ENCODE results near the gene DOCK8.

The DOCK8 gene

DNA sequence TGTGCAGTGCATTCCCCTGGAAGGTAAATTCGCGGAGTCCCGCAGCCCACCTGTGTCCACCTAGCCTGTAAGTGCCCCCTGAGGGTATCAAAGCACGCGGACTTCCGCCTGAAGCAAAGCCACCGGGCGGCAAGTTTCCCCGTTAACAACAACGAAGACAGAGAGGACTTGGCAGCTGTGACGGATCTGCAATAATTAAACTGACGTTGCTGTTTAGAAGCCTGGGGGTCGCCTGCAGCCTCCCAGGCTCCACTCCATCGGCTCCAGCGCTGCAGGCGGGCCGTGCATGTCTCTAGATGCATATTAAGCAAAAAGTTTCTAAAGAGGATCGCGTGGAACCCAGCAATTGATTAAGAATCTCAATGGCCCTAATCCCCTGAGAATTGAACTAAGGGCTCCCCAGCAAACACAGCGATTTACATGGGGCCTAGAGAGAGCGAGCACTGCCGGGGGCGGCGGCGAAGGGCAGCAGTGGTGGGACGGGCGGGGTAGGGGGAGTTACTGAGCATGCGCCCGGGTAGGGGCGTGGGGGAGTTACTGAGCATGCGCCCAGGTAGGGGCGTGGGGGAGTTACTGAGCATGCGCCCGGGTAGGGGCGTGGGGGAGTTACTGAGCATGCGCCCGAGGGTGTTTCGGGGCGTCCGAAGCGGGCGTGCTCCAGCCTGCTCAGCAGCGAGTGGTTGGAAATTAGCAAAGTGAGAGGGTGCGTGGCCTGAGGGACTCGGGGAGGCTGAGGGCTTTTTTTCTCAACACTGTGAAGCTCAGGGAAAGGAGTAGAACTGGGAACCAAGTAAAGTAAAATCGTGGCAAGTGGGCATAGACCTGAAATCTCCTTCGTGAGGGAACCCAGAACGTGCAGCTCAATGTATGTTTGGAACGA is 255.2 kb downstream of the DOCK8 start:
- DNase-seq: peak; percentile 71

DNA sequence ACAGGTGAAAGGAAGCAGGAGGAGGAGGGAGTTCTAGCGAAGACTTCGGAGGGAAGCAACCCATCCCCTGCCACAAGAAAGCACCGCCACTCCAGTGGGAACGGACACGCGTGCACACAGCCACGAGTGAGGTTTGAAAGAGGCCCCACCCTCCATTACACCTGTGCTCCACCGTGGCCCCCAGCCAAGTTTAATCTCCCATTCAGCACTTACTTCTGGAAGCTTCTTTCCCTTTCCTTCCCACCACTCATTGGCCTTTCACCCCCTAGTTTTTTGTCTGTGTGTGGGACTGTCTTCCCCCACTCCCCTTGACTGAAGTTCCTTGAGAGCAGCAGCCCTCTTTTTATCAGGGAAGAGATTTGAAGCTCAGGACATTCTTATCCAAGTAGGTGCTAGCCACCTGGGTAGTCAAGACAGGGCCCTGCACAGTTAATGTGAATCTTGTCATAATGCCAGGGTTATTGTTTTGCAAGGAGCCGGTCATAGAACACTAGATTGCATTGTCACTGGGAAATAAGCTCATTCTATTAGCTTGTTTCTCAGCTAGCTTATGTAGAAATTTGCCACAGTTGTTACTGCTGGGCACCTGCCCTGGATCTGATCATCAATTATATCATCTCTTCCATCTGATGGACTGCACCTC is 256.0 kb downstream of the DOCK8 start:
- no peak for DNase-seq

DNA sequence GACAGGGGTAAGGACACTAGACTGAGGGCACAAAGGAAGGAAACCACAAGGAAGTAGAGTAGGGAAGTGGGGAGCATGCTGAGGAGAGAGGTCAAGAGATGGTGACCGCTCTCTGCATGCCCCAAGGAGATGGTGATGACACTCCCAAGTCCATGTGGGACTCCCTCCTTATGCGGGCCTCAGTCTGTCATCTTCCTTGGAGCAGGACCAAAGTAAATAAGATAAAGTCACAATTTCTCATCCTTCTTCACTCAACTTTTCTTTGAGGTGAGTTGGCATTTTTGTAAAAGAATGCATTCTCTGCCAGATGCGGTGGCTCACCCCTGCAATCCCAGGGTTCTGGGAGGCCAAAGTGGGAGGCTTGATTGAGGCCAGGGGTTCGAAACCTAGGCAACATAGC is 256.7 kb downstream of the DOCK8 start:
- DNase-seq: no peak

DNA sequence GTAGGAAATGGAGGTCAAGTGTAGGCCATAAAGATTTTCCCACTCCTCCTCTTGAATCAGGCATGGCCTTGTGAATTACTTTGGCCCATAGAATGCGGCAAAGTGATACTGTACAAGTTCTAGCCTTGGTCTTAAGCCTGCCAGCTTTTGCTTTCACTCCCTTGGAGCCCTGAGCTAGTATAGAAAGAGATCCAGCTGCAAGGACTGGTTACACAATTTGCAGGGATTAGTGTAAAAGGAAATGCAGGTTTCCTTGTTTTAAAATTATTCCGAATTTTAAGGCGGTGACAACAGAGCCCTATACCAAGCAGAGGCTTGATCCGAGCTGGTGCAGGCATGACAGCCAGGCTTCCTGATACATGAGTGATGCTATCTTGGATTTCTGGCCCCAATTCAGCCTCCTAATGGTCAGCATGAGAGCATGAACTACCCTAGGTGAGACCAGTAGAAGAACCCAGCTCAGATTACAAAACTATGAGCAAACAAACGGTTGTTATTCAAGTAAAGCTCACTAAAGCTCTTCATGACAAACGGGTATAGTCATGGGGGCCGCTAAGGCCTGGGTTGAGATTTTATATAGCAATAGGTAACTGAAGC is 257.9 kb downstream of the DOCK8 start:
- DNase-seq: no peak

DNA sequence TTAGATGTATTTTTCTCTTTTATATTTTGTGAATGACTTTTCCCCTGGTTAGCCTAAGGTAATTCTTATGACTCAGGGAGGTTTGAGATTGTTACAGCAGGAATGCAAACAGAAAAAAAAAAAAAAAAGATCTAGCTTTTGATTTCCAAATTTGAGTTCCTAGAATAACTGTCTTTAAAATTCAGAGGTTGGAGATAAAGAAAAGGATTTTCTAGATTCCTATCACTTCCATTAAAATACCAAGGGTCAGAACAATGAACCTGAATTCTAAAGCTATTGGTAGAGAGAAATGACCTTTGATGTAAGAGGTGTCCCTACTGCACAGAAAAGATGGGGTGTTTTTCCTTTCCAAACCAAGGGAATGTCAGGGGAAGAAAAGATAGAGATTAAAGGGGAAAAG is 262.5 kb downstream of the DOCK8 start:
- no peak for DNase-seq

DNA sequence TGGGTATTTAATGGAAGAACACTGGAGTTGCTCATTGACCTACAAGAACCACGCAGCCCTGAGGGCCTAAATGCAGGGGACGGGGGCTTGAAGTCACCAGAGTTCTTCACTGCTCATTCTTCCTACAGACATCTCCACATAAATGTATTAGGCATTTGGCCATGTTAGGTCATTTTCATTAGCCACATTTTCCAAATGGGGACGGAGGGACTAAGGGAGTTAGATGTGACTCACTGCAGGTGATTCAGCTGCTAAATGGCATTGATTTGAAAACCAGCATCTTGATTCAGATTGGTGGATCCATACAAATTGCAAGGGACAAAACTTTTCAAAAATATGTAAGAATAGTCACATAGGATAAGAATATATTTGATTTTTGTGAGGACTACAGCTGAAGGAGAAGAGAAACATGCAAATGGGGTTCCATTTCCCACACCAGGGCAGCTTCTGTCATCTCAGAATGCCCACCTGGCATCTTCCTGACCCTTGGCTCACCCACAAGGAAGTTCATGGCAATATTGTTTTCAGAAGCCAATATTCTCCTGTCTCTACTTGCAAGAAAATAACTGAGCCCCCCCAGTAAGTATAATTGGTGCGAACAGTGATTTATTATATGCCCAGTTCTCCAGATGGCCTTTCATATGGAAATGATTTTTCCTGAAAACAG is 264.8 kb downstream of the DOCK8 start:
- no peak for DNase-seq

DNA sequence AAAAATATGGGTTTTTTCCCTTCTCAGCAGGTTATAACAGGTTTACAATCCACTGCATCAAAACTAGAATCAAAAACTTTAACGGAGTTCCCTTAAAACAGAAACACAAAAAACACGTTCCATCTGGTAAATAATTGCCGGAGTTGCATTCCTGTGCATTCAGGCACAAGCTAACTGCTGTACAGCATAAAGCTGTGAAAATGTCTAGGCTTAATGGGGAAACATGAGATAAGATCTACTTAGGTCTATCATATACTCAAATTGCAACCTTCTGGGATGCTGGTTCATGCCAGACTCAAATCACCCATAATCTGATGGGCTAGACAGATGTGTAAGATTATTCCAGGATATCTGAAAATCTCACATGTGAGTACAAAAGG is 265.3 kb downstream of the DOCK8 start:
- no peak for DNase-seq

DNA sequence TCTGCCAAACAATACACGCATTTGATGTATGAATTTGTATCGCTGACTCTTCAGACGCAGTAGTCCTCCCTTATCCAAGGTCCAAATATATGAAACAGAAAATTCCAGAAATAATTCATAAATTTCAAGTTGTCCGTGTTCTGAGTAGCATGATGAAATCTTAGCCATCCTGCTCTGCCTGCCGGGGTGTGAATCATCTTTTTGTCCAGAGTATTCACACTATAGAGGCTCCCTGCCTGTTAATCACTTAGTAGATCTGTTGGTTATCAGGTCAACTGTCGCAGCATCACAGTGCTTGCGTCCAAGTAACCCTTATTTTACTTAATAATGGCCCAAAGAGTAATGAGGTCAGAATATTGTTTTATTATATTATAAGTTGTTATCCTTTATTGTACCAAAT is 268.1 kb downstream of the DOCK8 start:
- no peak for DNase-seq

DNA sequence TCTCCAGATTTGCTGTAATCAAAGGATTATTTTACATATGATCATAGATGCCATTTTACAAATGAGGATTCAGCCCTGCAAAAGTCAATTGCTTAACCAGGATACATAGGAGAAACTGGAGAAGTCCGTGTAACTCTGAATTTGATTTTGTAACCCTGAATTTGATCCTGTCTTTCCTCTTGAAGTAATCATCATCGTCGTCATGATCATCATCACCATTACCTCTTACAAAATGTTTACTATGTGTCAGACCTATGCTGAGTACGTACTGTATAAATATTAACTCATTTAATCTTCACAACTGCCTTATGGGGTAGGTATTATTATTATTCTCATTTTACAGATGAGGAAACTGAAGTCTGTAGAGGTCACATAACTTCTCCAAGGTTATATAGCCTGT is 271.5 kb downstream of the DOCK8 start:
- no peak for DNase-seq

DNA sequence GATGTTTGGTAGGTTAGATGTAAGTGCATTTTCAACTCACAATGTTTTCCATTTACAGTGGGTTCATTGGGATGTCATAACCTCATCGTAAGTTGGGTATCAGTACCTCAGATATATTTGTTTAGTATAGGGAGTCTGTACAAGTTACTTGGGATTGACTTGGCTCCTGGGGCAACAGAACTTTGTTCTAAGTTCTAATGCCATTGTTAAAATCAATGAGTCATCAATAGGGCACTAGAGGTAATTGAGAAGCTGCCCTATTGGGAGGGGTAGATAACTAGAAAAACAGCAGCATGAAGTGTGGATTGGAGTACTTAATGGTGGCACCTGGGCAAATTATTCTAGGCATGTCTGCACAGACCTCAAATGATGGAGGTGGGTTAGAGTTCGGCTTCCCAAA is 272.8 kb downstream of the DOCK8 start:
- DNase-seq: no peak

DNA sequence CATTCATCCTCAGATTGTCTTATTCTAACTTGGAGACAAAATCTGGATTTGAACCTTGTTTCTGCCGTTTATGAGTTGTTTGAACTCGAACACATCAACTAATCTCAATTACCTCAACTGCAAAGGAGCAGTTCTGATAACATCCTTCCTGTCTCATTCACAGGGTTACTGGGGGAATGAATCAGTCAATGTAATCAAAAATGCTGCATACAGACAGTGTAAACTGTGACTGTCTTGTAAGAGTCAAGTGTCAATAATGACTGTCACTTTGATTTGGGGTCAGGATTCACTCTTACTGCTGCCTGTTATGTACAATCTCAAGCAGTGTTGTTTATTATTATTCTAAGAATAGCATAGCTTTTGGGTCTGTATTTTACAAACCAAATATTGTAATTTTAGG is 273.8 kb downstream of the DOCK8 start:
- DNase-seq: no peak

DNA sequence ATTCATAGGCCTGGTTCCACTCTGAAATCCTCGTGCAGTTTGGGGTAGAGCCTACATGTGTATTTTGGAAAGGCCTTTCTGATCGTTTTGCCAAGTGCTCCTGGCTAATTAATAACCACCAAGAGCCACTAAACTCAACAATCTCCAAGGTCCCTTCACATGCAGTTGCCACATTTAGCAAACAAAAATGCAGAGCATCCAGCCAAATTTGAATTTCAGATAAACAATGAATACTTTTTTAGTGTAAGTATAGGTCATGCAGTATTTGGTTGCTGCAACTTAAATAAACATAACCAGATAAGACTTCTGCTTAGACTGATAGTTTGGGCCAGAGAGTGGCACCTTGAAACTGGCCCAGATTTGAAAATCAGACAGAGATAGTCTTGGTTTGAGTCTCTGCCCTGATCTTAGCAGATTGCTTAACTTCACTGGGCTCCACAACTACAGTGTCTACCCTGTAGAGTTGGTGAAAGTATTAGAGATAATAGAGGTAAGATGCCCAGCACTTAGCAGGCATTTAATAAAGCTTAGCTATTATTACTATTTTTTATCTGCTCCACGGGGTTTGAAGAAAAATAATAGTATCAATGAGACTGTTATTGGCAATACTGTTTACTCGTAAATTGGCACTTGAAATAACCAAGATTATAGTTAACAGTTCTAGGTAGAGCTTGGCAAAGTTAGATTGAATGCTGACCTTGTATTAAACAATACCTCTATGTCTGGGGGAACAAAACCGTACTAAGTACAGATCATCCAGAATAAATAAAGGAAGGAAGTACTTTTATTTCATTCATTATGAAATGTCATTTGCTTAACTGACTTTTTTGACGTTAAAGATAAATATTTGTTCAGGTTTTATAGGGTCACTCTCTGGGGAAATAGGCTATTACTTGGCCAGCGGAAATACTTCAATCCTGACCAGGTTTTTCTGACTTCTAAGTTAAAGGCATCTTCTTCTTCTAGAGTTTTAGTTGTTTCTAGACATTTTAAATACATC is 274.8 kb downstream of the DOCK8 start:
- DNase-seq: no peak

DNA sequence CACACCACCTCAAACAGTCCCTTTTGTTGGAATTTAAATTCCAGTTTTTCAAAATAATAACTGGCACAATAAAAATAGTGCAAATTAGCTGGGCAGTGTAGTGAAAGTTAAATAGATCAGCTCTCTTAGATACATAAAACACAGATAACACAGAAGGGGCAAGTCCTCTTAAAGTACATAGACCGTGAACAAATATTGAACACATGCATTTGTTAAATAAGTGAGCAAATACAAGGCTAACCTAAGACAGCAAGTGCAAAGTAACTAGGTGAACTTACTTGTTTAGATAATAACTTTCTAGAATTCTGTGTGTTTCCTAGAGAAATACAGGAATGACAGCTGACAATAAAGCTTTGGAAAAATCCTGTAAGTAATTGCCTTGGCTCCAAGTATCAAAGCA is 280.1 kb downstream of the DOCK8 start:
- no peak for DNase-seq

DNA sequence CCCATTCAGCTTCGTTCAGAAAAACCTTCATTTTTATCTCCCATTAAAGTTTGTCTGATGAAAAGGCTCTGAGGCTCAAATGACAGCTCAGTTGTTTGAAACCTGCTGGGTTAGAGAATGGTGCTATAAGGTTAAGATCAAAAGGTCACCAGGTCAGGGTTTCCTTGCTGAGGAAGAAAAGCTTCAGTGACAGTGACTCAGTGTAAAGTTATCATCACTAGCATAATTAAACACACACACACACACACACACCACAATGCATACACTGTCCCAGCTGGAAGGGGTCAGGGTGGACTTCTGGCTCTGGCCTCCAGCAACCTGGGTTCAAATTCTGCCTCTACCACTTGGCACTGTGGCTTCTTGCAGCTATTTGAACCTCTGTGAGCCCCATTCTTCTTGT is 281.1 kb downstream of the DOCK8 start:
- no peak for DNase-seq

DNA sequence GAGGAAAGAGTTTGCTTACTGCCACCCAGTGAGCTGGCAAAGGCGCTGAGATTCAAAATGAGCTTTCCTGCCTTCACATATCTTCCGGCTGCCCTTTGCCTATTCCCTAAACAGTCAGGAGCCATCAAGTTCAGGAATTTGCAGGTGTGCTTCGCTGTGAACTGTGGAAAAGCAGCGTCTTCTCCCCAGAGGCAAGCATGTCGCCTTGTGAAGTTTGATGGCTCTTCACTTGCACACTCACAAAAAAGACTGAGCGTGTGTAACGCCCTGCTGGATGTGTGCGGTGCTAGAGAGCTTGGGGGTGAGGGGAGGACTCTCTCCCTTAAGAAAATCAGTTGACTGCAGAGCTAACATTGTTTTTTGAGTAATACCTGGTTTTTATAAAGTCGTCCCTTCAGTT is 288.7 kb downstream of the DOCK8 start:
- DNase-seq: no peak

DNA sequence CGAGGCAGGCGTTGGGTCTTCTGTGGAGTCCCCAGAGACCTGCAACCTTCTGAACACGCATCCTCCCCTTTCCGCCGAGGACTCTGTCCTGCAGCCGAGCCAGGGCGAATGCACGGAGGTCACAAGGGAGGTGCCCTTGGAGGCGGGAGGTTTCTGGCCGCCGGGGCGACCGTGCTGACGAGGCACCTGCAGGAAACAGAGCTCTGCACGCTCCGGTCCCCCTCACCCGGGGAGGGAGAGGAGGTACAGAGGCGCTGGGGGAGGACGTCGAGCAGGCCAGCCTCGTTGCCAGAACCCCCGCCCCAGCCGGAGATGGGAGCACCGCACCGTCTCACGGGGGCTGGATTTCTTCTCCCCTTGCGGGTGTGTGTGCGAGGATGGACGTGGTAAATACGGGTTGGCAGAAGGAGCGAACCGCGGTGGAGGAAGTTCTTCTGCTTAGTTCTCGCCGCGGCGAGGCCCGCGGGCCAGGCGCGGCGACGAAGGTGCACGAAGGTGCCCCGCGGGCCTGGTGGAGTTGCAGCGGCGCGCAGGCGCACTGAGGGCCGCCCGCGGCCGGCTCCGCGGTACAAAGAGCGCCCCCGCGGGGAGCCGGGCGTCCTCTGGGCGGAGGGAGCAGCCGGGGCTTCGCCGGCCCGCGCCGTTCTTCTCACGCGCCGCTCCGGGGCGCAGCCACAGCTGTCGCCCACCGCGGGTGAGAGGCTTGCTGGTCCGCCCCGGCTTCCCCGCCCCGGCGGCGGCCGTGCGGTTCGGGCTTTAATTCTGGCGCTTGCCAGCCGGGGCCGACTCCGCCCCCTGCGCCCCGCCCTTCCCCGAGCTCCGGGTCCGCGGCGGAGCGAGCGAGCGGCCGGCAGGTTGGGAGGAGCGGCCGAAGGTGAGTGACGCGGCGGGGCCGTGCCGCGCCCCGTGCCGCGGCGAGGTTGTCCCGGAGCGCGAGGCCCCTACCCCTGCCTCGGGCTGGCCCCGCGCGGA is 289.5 kb downstream of the DOCK8 start, which contains the start of gene KANK1:
KANK1 (plus strand) TSS at position 815 of the 972 bp plus-strand sequence.
- DNase-seq: no peak

DNA sequence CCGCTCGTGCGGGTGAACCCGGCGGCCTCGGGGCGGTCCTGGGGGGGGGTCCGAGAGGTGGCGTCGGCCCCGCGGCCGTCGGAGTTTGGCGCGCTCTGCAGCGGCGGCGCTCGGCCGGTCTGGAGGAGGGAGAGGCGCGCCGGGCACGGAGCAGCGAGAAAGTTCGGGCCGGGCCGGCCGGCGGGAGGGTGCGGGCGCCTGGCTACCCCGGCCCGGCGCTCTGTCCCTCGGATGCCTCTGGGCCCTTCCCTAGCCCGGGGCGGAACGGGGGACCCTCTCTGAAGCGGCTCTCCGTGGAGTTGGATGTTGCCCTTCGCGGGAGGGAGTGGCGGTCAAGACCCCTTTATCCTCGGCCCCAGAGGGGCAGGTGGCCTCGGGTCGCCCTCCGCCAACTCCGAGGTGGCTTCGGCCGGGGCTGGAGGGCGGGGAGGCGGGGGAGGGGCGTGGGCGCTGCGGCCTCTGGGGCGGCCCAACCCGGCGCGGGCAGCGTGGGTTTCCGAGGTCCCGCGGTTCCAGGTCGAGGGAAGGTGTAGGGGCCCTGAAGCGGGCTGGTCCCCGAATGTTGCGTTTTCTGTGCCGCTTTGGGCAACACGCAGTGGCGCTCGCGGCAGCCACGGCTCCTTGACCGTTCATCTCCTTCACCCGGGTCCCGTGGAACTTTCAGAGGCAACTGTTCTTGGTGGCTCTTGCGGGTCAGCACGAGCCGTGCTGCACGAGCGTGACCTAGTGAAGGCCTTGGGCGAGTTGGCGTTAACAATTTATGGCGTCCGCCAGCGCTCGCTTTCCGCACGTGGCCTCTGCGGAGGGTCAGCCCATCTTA is 290.5 kb downstream of the DOCK8 start:
- no peak for DNase-seq

DNA sequence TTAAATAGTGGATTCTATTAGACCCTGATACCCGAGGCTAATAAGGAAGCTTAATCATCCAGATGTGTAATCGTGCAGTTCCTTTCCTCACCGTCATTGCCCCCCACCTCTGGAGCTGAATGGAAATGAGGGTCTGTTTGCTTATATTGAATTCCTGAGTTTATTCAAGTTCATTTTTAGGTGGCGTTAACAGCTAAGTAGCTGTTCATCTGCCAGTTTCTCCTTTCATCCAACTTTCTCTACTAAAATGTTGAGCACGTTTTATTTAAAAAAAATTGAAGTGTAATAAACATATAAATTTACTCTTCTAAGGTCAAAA is 291.0 kb downstream of the DOCK8 start:
- no peak for DNase-seq

DNA sequence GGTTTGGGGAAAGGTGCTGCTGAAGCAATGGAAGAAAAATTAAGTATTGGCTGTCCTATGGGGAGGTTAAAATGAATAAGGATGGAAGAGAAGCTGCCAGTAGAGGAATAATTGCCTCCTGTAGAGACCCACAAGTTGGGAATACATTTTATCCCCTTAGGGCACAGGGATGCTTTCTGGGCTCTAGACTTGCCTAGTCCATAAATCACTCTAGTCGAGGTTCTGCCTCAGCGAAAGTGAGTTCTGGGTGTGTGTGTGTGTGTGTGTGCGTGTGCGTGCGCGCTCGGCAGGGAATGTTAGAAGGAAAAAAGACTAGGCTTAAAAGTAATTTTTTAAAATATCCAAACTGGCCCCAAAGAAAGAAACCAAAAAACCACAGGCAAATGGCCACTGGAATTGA is 291.6 kb downstream of the DOCK8 start:
- no peak for DNase-seq

DNA sequence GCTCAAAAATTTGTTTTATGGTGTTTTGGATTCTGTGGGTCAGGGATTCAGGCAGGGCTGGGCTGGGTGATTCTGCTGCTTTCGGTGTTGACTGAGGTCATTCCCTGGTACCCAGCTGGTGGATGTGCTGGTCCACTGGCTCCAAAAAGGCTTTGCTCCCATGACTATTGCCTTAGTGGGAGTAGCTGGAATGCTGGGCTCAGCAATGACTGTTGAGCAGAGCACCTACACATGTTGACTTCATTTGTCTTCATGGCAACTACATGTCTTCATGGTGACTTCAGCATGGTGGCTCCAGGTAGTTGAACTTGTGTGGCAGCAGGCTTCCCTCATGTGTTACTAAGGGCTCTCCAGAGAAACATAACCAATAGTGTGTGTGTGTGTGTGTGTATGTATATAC is 297.2 kb downstream of the DOCK8 start:
- no peak for DNase-seq

Measured in NCI-H187 treated with DMSO at 0.1 percent for 48 hours (cell line).